Measurements from ENCODE around the gene VPS13C. TPM values are rescaled to one million over a fixed set of nuclear protein-coding genes. Genes with fewer than 3 reads are reported as not detected.

The VPS13C gene
- total RNA-seq, 1 experiment from 2014 or later, result 47.3 TPM

DNA sequence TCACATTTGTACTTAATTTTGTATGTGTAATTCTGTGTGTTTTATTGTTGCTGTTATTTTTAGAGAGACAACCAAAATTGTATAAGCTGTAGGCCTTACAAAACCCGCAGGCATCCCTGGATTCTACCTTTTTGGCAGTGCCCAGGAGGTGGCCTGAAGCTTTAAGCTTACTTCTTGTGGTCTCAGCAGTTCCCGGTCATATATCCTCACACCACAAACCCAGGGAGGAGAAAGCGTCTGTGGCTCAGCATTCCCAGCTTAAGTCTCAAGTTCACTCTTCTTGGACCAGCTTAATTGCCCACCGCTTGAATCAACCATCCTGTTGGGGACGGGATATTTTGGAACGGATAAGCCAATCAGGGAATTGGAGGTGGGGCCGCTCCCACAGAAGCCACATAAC is 43.2 kb upstream of the VPS13C start:
- BruUV-seq (replicated peaks), result no TSS peak

DNA sequence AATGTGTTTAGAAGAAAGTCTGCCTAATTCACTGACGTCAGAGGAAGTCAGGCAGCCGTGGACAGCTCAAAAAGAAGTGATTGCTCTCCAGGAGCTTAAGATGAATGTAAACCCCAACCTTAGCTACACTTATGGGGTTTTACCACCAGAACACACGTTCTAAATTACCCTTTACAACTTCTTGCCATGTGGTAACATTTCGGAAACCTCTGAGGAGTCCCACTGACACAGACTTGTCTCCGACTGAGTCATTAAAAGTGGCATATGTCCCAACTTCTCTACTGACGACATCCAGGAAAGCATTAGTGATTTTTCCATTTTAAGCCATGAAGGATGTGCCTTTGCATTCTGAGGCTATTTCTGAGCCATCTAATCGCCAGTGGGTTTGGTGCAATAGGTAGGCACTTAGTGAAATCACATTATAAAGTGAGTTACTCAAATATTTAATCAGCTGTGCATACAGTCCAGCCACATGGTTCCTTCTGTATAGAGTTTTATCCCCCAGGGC is 38.9 kb upstream of the VPS13C start:
- BruUV-seq (replicated peaks), result no TSS peak
- ChIA-PET POLR2A (no interaction called here), CTCF (no interaction called here)
- intact Hi-C loops (cut with micrococcal nuclease; ENCODE audit: unreplicated experiment) (no loop called here), in situ Hi-C loops (cut with HindIII; ENCODE audit: low pct_unique_long_range_greater_than_20kb, low sequenced_read_pairs) (no loop called here)
- H3K9me3 ChIP-seq (ENCODE audit: control insufficient read depth, insufficient read depth, low read depth, low read length), result no peaks in the 10 kb centered on the region
- no peaks in the 10 kb centered on the region for H3K4me1 ChIP-seq (ENCODE audit: control insufficient read depth, insufficient read depth, low read length)
- H3K36me3 ChIP-seq (ENCODE audit: control insufficient read depth, insufficient read depth, low read length), result no peaks in the 10 kb centered on the region
- no peak overlapping the region for H3K4me3 ChIP-seq (ENCODE audit: low read depth in 2 of 2, low read length in 2 of 2)
- DNase-seq (ENCODE audit: low read depth, low spot score), result no peak
- ATAC-seq, result no peak
- no peak for TF ChIP-seq TCF7L2 (IDR thresholded peaks at IDR 0.05; ENCODE audit: low read depth, low read length)
- TF ChIP-seq, protein P1, sequence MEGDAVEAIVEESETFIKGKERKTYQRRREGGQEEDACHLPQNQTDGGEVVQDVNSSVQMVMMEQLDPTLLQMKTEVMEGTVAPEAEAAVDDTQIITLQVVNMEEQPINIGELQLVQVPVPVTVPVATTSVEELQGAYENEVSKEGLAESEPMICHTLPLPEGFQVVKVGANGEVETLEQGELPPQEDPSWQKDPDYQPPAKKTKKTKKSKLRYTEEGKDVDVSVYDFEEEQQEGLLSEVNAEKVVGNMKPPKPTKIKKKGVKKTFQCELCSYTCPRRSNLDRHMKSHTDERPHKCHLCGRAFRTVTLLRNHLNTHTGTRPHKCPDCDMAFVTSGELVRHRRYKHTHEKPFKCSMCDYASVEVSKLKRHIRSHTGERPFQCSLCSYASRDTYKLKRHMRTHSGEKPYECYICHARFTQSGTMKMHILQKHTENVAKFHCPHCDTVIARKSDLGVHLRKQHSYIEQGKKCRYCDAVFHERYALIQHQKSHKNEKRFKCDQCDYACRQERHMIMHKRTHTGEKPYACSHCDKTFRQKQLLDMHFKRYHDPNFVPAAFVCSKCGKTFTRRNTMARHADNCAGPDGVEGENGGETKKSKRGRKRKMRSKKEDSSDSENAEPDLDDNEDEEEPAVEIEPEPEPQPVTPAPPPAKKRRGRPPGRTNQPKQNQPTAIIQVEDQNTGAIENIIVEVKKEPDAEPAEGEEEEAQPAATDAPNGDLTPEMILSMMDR (IDR thresholded peaks at IDR 0.05), result no peak
- TF ChIP-seq, protein P2, sequence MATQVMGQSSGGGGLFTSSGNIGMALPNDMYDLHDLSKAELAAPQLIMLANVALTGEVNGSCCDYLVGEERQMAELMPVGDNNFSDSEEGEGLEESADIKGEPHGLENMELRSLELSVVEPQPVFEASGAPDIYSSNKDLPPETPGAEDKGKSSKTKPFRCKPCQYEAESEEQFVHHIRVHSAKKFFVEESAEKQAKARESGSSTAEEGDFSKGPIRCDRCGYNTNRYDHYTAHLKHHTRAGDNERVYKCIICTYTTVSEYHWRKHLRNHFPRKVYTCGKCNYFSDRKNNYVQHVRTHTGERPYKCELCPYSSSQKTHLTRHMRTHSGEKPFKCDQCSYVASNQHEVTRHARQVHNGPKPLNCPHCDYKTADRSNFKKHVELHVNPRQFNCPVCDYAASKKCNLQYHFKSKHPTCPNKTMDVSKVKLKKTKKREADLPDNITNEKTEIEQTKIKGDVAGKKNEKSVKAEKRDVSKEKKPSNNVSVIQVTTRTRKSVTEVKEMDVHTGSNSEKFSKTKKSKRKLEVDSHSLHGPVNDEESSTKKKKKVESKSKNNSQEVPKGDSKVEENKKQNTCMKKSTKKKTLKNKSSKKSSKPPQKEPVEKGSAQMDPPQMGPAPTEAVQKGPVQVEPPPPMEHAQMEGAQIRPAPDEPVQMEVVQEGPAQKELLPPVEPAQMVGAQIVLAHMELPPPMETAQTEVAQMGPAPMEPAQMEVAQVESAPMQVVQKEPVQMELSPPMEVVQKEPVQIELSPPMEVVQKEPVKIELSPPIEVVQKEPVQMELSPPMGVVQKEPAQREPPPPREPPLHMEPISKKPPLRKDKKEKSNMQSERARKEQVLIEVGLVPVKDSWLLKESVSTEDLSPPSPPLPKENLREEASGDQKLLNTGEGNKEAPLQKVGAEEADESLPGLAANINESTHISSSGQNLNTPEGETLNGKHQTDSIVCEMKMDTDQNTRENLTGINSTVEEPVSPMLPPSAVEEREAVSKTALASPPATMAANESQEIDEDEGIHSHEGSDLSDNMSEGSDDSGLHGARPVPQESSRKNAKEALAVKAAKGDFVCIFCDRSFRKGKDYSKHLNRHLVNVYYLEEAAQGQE (IDR thresholded peaks at IDR 0.05; ENCODE audit: insufficient read depth in 1 of 2, low read depth in 2 of 2, low read length in 1 of 2), result no peak
- TF ChIP-seq POLR2AphosphoS5 (IDR thresholded peaks at IDR 0.05; ENCODE audit: low read depth, low read length), result no peak
- no peak for TF ChIP-seq SIN3A (IDR thresholded peaks at IDR 0.05; ENCODE audit: borderline replicate concordance, insufficient read depth, low read depth, low read length)
- no peaks in the 10 kb centered on the region for H3K27me3 ChIP-seq (ENCODE audit: control insufficient read depth, insufficient read depth, low read length)
- H3K27ac ChIP-seq (ENCODE audit: low read length), result no peak overlapping the region

More for the DNA sequence above, 43.2 kb upstream of the VPS13C start:
- intact Hi-C loops (cut with micrococcal nuclease; ENCODE audit: unreplicated experiment) (no loop called here), in situ Hi-C loops (cut with HindIII; ENCODE audit: low pct_unique_long_range_greater_than_20kb, low sequenced_read_pairs) (no loop called here)
- H3K4me3 ChIP-seq (ENCODE audit: low read depth in 2 of 2, low read length in 2 of 2), result no peak overlapping the region
- no peaks in the 10 kb centered on the region for H3K4me1 ChIP-seq (ENCODE audit: control insufficient read depth, insufficient read depth, low read length)
- TF ChIP-seq SIN3A (IDR thresholded peaks at IDR 0.05; ENCODE audit: borderline replicate concordance, insufficient read depth, low read depth, low read length), result no peak
- TF ChIP-seq, protein P1 (IDR thresholded peaks at IDR 0.05), result no peak
- ATAC-seq (no peak), DNase-seq (ENCODE audit: low read depth, low spot score) (no peak)
- H3K27me3 ChIP-seq (ENCODE audit: control insufficient read depth, insufficient read depth, low read length), result no peaks in the 10 kb centered on the region
- ChIA-PET POLR2A (no interaction called here), CTCF (no interaction called here)
- H3K9me3 ChIP-seq (ENCODE audit: control insufficient read depth, insufficient read depth, low read depth, low read length), result no peaks in the 10 kb centered on the region
- no peak overlapping the region for H3K27ac ChIP-seq (ENCODE audit: low read length)
- H3K36me3 ChIP-seq (ENCODE audit: control insufficient read depth, insufficient read depth, low read length), result no peaks in the 10 kb centered on the region
